Measurements from ENCODE around the gene GPR21.

The GPR21 gene, protein sequence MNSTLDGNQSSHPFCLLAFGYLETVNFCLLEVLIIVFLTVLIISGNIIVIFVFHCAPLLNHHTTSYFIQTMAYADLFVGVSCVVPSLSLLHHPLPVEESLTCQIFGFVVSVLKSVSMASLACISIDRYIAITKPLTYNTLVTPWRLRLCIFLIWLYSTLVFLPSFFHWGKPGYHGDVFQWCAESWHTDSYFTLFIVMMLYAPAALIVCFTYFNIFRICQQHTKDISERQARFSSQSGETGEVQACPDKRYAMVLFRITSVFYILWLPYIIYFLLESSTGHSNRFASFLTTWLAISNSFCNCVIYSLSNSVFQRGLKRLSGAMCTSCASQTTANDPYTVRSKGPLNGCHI

GRCh38 chr9:123033352-123033751, at the start of gene GPR21:
Gene GPR21 (plus strand): TSS chr9:123033667. CDS start chr9:123034567, 900 bp downstream.
- DNase-seq (ENCODE audit: low read depth in 2 of 2): no peak

- no peak for DNase-seq (ENCODE audit: low read depth in 2 of 2)
Measured at GRCh38 chr9:122986010-122986409, 47.5 kb upstream of the GPR21 start.

GRCh38 chr9:122988141-122988540, 45.3 kb upstream of the GPR21 start:
- no peak for DNase-seq (ENCODE audit: low read depth in 2 of 2)

GRCh38 chr9:122988920-122989621, 44.4 kb upstream of the GPR21 start:
- DNase-seq (ENCODE audit: low read depth in 2 of 2): no peak

GRCh38 chr9:122991370-122991830, 42.1 kb upstream of the GPR21 start:
- peak; percentile 3 to 23 for DNase-seq (ENCODE audit: low read depth in 2 of 2)

DNA sequence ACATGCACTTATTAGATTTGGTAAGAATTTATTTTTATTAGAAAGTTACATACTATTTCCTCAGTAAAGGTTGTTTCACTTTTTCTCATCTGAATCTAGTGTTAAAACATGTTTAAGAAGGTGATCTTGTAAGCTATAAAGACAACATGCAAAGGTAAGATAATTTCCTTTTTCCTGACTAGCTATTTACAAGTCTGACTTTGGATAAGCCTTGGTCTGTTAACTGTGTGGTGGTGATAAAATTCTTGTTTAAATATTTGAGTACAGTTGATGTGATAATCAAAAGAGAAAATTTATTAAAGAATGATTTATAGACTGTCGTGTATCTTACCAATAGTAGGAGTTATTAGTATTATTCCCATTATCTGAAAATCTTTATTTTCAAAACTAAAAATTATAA, 36.9 kb upstream of the GPR21 start:
- no peak for DNase-seq (ENCODE audit: low read depth in 2 of 2)

- DNase-seq (ENCODE audit: low read depth in 2 of 2): no peak
Measured at GRCh38 chr9:122998448-122998847, 35.0 kb upstream of the GPR21 start.

DNA sequence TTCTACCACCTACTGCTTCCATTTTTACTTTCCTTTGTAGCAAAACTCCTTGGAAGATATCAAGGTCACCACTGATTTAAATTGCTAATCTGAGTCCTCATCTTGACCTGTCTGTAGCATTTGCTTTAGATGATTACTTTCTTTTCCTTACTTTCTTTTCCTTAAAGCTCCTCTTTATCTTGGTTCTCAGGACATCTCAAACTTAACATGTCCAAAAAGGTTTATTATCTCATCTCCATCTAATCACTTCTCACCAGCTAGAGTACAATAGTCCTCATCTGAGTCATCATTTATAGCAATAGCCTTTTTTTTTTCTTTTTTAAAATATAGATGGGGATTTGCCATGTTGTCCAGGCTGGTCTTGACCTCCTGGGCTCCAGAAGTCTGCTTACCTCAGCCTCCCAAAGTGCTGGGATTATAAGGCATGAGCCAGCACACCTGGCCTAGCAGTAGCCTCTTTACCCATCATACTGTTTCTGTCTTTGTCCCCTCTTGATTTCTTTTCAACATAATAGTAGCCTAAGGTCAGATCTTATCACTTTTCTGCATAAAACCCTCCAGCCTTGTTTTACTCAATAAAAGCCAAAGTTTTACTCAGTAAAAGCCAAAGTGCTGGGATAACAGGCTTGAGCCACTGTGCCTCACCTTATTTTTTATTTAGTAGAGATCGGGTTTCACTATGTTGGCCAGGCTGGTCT, 32.9 kb upstream of the GPR21 start:
- no peak for DNase-seq (ENCODE audit: low read depth in 2 of 2)

DNA sequence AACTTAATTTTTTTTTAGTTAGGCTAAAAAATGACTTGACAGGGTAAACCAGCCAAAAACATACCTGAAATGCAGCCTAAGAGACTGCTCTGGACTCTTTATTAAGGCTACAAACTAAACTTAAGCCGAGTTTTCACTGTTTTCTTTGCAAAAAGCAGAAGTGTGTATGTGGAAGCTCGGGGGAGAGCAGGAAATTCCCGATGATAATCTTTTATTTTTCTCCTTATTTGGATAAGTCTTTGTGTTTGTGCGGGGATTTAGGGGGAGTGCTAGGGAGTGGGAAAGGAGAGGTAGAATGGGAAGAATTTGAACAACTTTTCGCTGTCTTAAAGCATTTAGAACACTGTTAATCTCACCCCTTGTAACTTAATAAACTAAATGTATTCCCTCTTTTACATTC, 30.7 kb upstream of the GPR21 start:
- DNase-seq (ENCODE audit: low read depth in 2 of 2): no peak

DNA sequence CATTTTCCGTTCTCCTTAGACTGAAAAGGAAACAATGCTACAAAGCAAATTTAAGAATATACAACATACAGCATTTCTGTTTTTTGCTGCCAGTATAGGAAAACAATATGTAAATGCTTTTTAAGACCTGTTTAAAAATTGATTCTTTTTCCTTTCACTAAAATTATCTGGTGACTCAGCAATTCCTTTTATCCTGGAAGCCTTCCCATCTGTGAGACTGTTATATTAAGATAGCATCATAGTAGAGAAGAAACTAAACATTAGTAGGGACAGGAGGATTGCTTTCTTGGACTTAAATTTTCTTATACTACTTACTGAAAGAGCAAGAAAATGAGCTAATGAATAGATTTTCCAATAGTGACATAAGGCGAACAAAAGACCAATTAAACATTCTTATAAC, 30.0 kb upstream of the GPR21 start:
- DNase-seq (ENCODE audit: low read depth in 2 of 2): no peak

DNA sequence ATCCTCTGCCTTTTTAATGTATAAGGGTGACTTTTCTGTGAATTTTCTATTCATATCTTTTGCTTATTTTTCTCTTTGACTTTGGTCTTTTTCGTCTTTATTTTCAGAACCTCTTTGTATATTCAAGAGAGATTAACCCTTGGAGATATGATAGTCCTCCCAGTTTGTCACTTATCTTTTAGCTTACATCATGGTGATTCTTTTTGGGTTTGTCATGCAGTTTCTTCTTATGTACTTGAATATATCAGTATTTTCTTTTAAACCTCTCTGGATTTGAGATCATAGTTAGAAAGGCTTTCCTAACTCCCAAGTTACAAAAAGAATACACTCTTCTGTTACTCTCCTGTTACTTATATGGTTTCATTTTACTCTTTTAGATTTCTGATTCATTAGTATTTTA, 27.5 kb upstream of the GPR21 start:
- no peak for DNase-seq (ENCODE audit: low read depth in 2 of 2)

DNA sequence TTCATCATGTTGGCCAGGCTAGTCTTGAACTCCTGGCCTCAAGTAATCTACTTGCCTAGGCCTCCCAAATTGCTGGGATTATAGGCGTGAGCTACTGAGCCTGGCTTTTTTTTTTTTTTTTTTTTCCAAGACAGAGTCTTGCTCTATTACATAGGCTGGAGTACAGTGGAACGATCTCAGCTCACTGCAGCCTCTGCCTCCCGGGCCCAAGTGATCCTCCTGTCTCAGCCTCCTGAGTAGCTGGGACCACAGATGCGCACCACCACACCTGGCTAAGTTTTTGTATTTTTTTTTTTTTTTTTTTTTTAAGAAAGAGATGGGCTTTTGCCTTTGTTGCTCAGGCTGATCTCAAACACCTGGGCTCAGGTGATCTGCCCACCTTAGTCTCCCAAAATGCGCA, 26.2 kb upstream of the GPR21 start:
- no peak for DNase-seq (ENCODE audit: low read depth in 2 of 2)

- DNase-seq (ENCODE audit: low read depth in 2 of 2): no peak
Measured at GRCh38 chr9:123008909-123009308, 24.6 kb upstream of the GPR21 start.

DNA sequence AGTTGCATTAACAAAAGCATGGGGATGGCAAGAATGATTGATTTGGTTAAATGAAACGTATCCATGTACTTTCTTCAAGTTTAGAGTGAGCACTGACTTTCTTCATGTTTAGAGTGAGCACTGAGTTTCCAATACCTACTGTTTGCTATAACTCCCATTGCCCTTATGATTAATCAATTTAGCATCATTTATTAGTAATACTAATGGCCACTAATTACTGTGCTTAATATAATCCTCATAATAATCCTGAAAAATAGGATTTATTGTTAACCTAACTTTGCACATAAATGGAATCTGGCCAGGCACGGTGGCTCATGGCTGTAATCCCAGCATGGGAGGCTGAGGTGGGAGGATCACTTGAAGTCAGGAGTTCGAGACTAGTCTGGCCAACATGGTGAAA, 22.1 kb upstream of the GPR21 start:
- DNase-seq (ENCODE audit: low read depth in 2 of 2): no peak

DNA sequence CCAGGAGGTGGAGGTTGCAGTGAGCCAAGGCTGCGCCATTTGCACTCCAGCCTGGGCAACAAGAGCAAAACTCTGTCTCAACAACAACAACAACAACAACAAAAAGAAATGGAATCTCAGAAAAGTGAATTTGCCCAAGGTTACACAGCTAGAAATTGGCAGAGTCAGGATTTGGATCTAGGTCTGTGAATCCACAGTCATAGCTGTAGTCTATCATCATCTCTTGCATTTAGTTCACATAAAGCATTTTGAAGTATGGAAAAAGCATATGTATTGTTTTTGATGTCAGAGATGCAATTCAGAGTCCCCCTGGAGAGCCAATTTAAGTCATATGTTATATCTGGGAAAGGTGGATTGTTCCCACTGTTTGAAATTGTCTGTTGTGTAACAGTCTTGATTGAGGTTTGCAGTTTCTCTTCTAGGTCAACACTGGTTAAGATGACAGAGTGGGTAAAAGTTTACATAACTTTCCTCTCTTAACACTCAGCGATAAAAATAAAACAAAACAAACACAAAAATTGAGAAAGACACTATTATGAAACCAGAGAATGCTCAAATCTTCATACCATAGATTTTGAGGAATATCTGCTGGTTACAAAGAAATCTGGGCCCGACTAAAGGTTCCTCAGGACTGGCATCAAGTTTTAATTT, 21.5 kb upstream of the GPR21 start:
- no peak for DNase-seq (ENCODE audit: low read depth in 2 of 2)

DNA sequence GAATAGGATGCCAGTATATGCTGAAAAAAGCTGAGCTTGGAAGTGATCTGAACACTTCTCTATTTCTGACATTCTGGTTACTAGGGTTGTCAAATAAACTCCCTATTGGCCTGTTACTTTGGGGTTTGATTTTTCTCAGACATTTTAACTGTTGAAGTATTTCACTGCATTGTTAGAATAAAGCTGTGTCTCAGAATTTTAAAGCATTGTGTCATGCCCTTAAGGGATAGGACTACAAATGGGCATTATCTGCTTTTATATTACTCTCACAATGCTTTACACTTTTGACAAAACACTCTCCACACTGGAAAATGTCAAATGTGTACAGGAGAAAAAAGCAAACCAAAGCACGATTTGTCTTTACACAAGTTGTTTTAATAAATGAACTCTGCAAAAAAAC, 16.8 kb upstream of the GPR21 start:
- no peak for DNase-seq (ENCODE audit: low read depth in 2 of 2)

DNA sequence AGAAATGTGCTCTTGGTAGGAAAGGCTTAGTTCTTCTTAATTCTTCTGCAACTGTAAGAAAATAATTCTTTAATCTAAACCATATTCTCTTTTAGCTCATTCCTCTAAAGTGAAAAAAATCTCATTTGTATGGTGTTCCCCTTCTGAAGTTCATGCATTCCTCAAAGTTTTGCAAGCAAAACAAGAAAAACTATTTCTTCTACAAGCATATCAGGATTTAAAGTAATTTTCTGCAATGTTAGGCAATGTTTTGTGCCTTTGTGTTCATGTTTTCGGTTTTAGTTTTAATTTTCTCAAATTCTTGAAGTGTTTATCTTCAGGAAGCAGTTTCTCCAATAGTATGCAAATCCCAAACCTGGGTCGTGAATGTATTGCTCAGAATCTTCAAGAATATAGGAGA, 12.7 kb upstream of the GPR21 start:
- DNase-seq (ENCODE audit: low read depth in 2 of 2): no peak

- no peak for DNase-seq (ENCODE audit: low read depth in 2 of 2)
Measured at GRCh38 chr9:123026425-123026824, 7.0 kb upstream of the GPR21 start.

- DNase-seq (ENCODE audit: low read depth in 2 of 2): no peak
Measured at GRCh38 chr9:123027517-123027916, 6.0 kb upstream of the GPR21 start.

DNA sequence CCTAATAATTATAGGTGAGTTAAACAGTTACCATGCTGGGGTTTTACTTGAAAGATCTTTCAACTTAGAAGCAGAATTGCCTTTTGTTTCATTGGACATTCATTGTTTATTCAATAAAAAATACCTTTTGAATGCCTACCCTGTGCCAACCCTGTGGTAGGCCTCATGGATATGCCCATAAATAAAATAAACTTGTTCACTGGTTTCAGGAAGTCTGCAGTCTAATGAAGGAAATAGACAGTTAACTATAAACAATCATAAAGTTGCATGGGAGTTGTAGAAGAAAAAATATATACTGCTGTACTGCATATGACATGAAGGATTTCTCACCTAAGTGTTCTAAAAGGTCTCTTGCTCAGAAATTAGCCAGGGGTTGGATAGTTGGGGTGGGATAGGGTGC, 5.3 kb upstream of the GPR21 start:
- DNase-seq (ENCODE audit: low read depth in 2 of 2): no peak

GRCh38 chr9:123028973-123029372, 4.5 kb upstream of the GPR21 start:
- no peak for DNase-seq (ENCODE audit: low read depth in 2 of 2)

- no peak for DNase-seq (ENCODE audit: low read depth in 2 of 2)
Measured at GRCh38 chr9:123031963-123032362, 1.5 kb upstream of the GPR21 start.

Measured in stimulated activated CD8-positive, alpha-beta memory T cell treated with anti-CD3 and anti-CD28 coated beads, Interleukin-7, amount 100 ng/mL, for 4 hours (primary cell).